Measurements from ENCODE around the gene STAG3.
"Not testable (repeated sequence)": the region's sequence is repeated elsewhere in the genome, so short reads cannot be mapped to it uniquely, and the experiment has no call there.

The STAG3 gene

DNA sequence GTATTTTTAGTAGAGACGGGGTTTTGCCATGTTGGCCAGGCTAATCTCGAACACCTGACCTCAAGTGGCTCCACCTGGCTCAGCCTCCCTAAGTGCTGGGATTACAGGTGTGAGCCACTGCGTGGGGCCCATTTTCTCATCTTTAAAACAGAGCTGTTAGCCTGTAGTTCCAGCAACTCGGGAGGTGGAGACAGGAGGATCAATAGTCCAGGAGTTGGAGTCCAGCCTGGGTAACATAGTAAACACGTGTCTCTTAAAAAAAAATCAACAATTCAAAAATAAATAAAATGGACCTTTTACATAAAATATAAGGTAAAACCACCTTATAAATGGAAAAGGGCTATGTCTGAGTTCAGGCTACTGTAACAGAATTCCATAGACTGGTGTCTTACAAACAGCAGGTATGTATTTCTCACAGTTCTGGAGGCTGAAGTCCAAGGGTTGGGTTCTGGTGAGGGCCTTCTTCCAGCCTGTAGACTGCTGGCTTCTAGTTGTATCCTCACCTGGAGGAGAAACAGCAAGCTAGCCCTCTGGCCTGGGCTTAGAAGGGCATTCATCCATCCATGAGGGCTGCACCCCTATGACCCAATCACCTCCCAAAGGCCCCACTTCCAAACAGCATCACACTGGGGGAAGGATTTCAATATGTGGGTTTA, 35.0 kb downstream of the STAG3 start:
- DNase-seq (ENCODE audit: low read depth in 2 of 2), result no peak

DNA sequence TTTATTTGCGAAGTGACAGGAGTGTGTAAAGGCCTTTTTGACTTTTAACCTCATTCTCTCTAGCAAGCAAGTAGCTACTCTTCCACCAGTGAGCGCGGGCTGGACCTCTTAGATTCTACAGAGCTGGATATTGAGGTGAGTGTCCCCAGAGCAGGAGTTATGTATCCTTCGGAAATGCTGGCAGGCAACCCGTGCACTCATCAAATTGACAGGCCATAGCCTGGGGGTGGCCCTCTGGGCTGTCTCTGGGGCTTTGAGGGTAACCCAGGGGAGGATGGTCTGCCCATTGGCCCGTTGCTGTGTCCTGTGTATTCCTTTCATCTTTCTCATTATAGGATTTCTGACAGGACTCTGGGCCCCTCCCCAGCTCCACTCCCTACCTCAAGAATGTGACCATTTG, 36.0 kb downstream of the STAG3 start:
- DNase-seq (ENCODE audit: low read depth in 2 of 2), result no peak

DNA sequence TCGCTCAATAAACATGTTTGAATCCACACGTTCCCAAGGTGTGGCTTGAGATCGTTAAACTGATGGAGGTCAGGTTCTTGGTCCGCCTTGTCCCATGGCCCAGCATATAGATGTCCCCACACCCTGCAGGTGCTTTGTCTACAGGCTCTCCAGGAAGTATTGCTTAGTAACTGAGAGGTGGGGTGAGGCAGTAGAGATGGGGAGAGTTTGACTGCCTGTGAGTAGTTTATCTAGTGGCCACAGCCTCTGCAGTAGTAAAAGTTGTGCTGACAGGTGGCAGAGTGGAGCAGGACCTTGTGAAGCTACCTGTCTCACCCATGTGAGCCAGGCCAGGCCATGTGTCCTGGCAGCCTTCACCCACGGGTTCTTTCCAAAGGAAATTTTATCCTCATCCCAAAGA, 36.6 kb downstream of the STAG3 start:
- DNase-seq (ENCODE audit: low read depth in 2 of 2), result not testable (repeated sequence)

DNA sequence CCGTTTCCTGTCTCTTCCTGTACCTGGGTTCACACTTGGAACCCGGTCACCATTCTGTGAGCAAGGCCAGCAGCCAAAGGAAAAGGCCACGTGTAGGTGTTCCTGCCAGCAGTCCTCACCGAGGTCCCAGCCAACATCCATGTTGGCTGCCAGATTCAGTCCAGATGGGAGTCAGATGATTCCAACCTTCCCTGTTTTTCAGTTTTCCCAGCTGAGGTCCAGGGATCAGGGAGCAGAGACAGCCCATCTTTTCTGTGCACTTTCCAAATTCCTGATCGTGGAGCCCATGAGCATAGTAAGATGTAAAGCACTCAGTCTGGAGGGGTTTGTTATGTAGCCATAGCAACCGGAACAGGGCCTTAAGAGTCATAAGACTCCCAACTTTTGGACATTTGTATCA, 38.2 kb downstream of the STAG3 start:
- DNase-seq (ENCODE audit: low read depth in 2 of 2), result no peak

DNA sequence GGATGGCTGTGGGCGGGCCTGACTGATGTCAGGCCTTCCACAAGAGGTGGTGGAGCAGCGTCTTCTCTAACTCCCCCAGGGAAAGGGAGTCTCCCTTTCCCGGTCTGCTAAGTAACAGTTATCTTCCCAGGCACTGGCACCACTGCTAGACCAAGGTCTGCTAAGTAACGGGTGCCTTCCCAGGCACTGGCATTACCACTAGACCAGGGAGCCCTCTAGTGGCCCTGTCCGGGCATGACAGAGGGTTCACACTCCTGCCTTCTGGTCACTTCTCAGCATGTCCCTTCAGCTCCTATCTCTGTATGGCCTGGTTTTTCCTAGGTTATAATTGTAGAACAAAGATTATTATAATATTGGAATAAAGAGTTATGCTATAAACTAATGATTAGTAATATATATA, 40.2 kb downstream of the STAG3 start:
- peak; percentile 48 to 61 for DNase-seq (ENCODE audit: low read depth in 2 of 2)

DNA sequence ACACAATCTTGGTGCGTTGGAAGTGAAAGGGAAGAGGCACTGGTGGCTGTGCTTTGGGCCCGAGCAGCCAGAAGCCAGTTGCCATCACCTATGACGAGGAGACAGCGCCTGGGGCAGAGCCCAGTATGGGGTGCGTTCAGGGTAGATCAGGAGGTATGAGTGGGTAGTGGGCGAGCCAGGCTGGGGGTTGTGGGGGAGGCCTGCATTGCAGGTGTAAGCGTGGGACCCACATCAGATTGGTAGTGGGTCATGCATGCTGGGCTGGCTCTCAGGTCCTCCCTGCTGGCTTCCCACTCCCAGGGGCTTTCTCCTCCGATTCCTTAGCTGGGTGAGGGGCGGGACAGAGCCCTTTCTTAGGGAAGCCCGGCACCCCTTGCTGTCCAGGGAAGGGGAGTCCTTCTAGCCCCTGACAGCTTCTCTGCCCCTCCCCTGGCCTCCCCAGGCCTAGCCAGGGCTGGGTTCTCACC, 41.6 kb downstream of the STAG3 start:
- no peak for DNase-seq (ENCODE audit: low read depth in 2 of 2)

DNA sequence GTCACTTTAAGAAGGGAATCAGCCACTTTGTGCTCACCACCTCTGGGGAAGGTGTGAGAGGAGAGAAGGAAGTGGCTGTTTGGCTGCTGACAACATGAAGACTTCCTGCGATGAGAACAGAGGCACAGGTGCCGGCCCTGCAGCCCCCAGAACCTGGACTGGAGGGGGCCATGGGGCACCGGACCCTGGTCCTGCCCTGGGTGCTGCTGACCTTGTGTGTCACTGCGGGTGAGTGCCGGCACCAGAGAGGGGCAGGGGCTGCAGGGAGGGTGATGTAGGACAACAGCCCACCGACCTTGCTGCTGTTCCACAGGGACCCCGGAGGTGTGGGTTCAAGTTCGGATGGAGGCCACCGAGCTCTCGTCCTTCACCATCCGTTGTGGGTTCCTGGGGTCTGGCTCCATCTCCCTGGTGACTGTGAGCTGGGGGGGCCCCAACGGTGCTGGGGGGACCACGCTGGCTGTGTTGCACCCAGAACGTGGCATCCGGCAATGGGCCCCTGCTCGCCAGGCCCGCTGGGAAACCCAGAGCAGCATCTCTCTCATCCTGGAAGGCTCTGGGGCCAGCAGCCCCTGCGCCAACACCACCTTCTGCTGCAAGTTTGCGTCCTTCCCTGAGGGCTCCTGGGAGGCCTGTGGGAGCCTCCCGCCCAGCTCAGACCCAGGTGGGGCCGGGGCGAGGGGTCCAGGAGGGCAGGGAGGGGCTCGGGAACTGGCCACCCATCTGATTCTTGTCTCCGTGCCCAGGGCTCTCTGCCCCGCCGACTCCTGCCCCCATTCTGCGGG, 42.3 kb downstream of the STAG3 start, which contains the start of gene PVRIG:
TSS of gene PVRIG (plus strand) at position 149 of the 785 bp plus-strand sequence. CDS start at position 171, 22 bp downstream.
- DNase-seq (ENCODE audit: low read depth in 2 of 2), result not testable (repeated sequence)

DNA sequence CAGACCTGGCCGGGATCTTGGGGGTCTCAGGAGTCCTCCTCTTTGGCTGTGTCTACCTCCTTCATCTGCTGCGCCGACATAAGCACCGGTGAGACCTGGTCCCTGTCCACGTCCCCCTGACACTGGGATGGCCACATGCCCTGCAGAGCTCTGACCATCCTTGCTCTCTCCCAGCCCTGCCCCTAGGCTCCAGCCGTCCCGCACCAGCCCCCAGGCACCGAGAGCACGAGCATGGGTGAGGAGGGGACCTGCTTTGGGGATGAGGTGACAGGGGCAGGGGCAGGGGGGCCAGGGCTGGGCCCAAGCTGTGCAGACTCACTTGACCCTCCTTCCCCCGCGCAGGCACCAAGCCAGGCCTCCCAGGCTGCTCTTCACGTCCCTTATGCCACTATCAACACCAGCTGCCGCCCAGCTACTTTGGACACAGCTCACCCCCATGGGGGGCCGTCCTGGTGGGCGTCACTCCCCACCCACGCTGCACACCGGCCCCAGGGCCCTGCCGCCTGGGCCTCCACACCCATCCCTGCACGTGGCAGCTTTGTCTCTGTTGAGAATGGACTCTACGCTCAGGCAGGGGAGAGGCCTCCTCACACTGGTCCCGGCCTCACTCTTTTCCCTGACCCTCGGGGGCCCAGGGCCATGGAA, 43.0 kb downstream of the STAG3 start:
- no peak for DNase-seq (ENCODE audit: low read depth in 2 of 2)

DNA sequence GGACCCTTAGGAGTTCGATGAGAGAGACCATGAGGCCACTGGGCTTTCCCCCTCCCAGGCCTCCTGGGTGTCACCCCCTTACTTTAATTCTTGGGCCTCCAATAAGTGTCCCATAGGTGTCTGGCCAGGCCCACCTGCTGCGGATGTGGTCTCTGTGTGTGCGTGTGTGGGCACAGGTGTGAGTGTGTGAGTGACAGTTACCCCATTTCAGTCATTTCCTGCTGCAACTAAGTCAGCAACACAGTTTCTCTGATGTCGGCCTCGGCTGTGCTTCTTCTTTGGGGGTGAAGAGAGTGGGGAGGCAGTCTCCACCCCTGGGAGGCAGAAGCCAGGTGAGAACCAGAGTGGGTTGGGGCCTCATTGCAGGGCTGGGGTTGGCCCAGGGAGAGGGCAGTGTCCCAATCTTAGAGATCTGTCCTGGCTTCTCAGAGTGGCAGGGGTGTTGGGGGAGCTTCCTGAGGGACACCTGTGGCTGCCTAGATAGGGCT, 43.6 kb downstream of the STAG3 start:
- DNase-seq (ENCODE audit: low read depth in 2 of 2), result peak; percentile 50 to 80

DNA sequence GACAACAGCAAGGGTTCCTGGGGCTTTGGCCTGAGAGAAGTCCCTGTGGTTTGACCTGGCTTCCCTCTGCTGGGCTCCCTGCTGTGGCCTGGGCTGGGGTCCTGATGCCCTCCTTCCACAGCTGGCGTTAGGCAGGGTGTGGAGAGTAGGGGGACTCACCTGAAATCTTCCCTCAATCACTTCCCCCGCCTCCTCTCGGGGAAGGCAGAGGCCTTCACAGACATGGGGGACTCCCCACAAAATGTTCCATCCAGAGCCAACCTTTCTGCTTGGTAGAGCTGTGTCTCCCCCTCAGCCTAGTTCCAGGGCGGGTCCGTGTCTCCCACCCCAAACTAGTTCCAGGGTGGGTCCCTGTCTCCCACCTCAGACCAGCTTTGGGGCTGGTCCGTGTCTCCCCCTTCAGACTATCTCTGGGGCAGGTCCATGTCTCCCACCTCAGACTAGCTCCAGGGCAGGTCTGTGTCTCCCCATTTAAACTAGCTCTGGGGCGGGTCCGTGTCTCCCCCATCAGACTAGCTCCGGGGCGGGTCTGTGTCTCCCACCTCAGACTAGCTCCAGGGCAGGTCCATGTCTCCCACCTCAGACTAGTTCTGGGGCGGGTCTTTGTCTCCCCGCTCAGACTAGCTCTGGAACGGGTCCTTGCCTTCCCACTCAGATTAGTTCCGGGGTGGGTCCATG, 44.2 kb downstream of the STAG3 start:
- DNase-seq (ENCODE audit: low read depth in 2 of 2), result no peak

DNA sequence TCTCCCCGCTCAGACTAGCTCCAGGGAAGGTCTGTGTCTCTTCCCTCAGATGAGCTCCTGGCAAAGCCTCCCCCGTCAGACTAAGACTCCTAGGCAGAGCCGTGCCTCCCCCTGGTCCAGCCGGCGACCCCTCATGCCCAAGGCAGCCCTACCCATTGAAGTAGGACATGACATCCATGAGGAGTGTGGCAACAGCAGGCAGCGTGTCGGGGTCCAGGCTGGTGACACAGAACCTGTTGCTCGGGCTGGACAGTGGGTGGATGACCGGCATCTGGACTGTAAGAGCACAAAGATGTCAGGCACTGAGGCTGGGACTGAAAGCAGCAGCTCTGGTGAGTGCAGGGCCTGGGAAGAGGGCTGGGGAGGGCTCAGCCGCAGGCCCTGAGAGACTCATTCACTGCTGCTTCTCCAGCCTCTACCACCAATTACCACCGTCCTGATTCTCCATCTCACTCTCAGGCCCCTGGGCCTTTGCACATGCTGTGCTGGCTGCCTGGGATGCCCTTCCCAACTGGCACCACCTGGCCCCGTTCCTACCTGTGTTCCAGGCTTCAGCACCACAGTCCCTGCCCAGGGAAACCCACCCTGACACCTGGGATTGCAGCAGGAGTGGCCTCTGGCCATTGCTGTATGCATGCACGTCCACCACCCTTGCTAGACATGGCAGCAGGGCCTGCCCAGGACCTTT, 44.9 kb downstream of the STAG3 start:
- no peak for DNase-seq (ENCODE audit: low read depth in 2 of 2)

DNA sequence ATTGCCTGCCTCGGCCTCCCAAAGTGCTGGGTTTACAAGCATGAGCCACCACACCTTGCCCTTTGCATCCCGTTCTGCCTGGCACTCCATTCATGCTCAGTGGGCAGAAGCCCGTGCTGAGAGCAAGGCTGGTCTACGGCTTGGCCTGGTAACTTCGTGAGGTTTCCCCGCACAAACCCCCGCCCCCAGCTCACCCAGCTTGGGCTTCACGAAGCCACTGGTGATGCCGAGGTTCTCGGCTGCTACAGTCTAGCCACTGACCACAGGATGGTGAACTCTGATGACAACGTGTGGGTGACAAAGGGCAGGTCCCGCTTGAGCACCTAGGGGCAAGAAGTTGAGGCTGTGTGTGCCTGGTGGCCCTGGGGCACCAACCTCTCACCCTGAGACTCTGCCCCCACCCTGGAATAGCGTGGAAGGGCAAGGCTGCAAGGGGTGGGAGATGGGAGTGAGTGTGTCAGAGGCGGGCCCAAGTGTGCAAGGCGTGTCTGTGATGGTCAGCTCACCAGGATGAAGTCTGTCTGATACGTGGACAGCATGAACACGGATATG, 45.7 kb downstream of the STAG3 start:
- not testable (repeated sequence) for DNase-seq (ENCODE audit: low read depth in 2 of 2)

DNA sequence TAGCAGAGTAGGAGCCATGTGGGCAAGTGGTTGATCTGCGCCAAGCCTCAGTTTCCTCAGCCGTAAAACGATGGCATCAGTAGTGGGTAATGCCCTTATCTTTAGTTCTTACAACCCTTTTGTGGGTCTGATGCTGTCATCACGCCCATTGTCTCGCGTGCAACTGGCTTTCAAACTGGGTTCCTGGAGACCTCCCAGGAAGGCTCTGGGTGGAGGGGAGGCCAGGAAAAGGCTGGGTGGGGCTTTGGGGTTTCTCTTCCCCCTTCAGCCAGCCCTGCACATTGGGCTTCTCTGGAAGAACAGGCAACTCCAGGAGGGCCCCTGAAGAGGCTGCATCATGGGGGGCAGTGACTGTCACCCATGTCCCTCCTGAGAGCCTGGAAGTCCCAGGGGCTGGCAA, 47.2 kb downstream of the STAG3 start:
- not testable (repeated sequence) for DNase-seq (ENCODE audit: low read depth in 2 of 2)

DNA sequence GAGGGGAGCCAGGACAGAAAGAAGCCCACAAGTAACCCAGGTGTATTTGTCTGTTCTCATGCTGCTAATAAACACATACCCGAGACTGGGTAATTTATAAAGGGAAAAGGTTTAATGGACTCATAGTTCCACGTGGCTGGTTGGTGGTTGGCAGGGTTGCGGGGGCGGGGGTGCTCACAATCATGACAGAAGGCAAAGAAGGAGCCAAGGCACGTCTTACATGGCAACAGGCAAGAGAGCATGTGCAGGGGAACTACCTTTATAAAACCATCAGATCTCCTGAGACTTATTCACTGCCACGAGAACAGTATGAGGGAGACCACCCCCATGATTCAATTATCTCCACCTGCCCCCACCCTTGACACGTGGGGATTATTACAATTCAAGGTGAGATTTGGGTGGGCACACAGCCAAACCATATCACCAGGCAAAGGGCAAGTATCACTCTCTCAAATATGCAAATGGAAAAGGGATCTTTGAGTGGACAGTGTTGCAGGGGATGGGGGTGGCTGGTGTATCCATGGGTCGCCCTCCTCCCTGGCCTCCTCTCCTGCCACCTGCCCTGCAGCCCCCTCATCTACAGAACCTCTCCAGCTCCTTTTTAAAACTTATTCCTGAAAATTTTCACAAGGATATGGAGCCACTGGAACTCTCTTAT, 57.1 kb downstream of the STAG3 start:
- DNase-seq (ENCODE audit: low read depth in 2 of 2), result not testable (repeated sequence)

DNA sequence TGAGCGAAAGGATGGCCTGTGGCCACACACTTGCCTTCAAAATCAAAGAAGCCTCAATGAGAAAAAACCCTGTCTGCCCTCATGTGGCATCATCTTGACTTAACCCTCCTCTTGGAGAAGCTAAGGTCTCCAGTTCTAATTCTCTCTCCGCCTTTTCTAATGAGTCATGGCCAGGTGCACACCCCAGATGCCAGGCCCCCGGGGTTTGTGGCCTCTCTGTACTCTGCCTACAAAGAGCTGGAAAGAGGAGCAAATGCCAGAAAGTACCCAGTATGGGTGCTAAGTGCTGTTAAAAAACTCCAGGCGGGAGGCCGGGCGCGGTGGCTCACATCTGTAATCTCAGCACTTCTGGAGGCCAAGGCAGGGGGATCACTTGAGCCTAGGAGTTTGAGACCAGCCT, 62.3 kb downstream of the STAG3 start:
- DNase-seq (ENCODE audit: low read depth in 2 of 2), result not testable (repeated sequence)

DNA sequence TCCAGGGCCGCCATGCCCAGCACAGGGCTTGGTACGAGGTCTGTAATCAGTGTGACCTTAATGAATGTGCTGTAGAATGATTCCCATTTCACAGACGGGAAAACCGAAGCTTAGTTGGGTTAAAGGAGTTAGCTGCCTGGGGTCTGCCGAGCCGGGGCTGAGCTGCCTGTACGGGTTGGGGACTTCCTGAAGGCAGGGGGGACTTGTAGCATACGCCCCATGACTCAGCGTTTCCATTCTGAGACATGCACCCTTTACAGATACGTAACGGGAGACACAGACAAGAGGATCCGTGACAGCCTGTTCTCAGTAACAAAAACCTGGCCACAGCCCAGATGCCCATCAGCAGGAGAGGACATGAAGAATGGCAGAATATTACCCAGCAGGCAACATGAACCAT, 65.7 kb downstream of the STAG3 start:
- peak in 1 of 2 donors; percentile 53 for DNase-seq (ENCODE audit: low read depth in 2 of 2)

DNA sequence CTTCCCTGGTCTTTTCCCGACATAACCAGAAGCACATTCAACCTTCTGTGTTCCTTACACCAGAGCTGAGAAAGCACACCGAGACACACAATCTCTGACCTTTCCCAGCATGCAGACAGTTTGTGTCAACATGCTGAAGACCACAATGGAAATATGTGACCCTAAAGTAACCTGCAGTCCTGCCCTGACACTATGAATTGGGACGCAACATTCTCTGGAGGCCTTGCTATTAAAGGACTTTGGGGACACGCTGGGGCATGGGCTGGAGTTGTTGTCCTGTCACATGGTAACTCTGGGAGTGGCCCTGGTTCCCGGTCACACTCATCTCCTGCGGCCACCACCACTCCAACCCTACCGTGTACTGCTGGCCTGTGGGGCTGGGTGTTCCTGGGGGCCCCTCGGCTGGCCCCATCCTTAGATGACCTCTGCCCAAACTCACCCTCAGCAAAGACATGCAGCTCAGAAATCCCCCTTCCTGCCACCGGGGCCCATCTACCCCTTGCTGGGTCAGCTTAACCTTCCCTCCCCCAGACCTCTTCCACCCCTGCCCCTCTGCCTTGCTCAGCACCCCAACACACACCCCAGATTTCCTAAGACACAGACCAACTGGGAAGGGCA, 67.4 kb downstream of the STAG3 start:
- DNase-seq (ENCODE audit: low read depth in 2 of 2), result not testable (repeated sequence)

DNA sequence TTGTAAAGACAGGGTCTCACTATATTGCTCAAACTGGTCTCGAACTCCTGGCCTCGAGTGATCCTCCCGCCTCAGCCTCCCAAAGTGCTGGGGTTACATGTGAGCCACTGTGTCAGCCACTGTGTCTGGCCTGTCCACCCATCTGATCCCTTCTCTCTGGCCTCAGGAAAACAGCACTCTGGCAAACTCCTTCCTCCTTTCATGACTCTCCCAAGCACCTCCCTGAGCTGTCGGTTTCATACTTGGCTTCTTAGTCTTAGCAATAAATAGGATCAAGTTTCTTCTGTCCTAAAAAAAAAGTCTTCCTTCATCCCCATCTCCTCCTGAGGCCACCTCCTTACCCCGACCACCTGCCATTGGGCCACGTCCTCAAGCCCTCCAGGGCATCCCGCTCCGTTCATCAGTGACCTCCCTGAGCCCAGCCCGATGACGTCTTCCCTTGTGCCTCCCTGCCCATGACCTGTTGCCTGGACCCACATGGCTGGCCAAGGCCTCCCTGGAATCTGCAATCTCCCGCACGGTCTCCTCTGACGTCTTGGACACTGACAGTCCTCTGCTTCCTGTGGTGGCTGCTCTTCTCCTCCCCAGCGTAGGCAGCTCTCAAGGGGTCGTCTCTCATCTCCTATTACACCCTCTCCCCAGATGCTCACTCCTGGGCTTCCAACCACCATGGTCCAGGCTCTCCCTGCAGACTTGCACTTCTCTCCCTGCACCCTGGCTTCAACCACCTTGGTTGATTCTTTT, 68.6 kb downstream of the STAG3 start:
- not testable (repeated sequence) for DNase-seq (ENCODE audit: low read depth in 2 of 2)

DNA sequence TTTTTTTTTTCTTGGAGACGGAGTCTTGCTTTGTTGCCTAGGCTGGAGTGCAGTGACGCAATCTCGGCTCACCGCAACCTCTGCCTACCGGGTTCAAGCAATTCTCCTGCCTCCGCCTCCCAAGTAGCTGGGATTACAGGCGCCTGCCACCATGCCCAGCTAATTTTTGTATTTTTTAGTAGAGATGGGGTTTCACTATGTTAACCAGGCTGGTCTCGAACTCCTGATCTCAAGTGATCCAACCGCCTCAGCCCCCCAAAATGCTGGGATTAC, 69.1 kb downstream of the STAG3 start:
- DNase-seq (ENCODE audit: low read depth in 2 of 2), result not testable (repeated sequence)
